NB4 (cell line): ENCODE measurements around the gene GKAP1.

Experiments used
- CTCF ChIP-seq: IDR thresholded peaks from one replicate; pipeline ENCODE4 v1.5.1; 2012; ENCODE audit warnings: low read depth, low read length
- MAX ChIP-seq: IDR thresholded peaks from 2 replicates; pipeline ENCODE4 v1.6.1; 2011; ENCODE audit warnings: low read depth, low read length

DNA sequence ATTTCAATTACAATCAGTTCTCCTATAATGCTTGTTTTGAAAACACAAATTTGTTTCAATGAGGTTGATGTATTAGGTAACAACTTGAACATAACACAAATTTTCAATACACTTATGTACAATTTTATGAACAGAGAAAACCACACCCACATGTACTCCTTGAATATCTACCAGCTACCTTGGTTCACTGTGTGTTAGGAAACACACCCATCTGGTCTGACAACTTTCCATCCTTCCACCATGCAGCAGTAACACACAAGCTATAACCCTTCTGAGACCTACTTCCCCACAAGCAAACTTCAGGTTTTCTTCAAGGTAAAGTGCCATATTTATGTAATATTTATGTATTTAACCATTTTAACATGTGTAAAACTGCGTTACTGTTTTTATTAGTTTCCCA is 73.4 kb downstream of the GKAP1 start:
- TF ChIP-seq CTCF: no peak
- TF ChIP-seq MAX: no peak
